ENCODE measurements around the gene ZNF331.

GRCh38 chr19:53580871-53581835 is 43.2 kb downstream of the ZNF331 start:
- TF ChIP-seq CTCF (IDR thresholded peaks at IDR 0.05; ENCODE audit: low read depth, low read length) (no peak), EZH2phosphoT487 (IDR thresholded peaks at IDR 0.05; ENCODE audit: low read depth) (no peak)
